Measurements from ENCODE around the gene PRKAG1.

The PRKAG1 gene

GRCh38 chr12:49031573-49032161, 13.1 kb upstream of the PRKAG1 start:
- TF ChIP-seq ZFX (IDR thresholded peaks at IDR 0.05; ENCODE audit: borderline replicate concordance), result no peak
- TF ChIP-seq CTCF (IDR thresholded peaks at IDR 0.05), result no peak
- no peak overlapping the region for H3K27ac ChIP-seq

- no peak overlapping the region for H3K27ac ChIP-seq
- TF ChIP-seq CTCF (IDR thresholded peaks at IDR 0.05), result no peak
- no peak for TF ChIP-seq ZFX (IDR thresholded peaks at IDR 0.05; ENCODE audit: borderline replicate concordance)
Observed at GRCh38 chr12:49030714-49031572, 12.4 kb upstream of the PRKAG1 start.

GRCh38 chr12:49030119-49030518, 11.5 kb upstream of the PRKAG1 start:
- TF ChIP-seq ZFX (IDR thresholded peaks at IDR 0.05; ENCODE audit: borderline replicate concordance) (no peak), CTCF (IDR thresholded peaks at IDR 0.05) (no peak)
- no peak overlapping the region for H3K27ac ChIP-seq

- no peak for TF ChIP-seq CTCF (IDR thresholded peaks at IDR 0.05)
- TF ChIP-seq ZFX (IDR thresholded peaks at IDR 0.05; ENCODE audit: borderline replicate concordance), result no peak
Observed at GRCh38 chr12:49028666-49029275, 10.2 kb upstream of the PRKAG1 start.

GRCh38 chr12:49027846-49028555, 9.4 kb upstream of the PRKAG1 start:
- peak overlapping the region; percentile 2; the same call in 1 of the 2 replicates for H3K27ac ChIP-seq
- no peak for TF ChIP-seq CTCF (IDR thresholded peaks at IDR 0.05)
- no peak for TF ChIP-seq ZFX (IDR thresholded peaks at IDR 0.05; ENCODE audit: borderline replicate concordance)

More at GRCh38 chr12:49028666-49029275, 10.2 kb upstream of the PRKAG1 start:
- H3K27ac ChIP-seq, result peak overlapping the region; percentile 2; the same call in 1 of the 2 replicates

GRCh38 chr12:49026678-49027480, 8.3 kb upstream of the PRKAG1 start:
- H3K27ac ChIP-seq, result no peak overlapping the region
- no peak for TF ChIP-seq CTCF (IDR thresholded peaks at IDR 0.05)
- no peak for TF ChIP-seq ZFX (IDR thresholded peaks at IDR 0.05; ENCODE audit: borderline replicate concordance)
